HL-60 (cell line): ENCODE measurements around the gene CYP4B1.
"Not testable (repeated sequence)": the region's sequence is repeated elsewhere in the genome, so short reads cannot be mapped to it uniquely, and the experiment has no call there.

Source experiments
- CTCF ChIP-seq: IDR thresholded peaks from one replicate; pipeline ENCODE4 v1.5.1; 2011; ENCODE audit warnings: low read length, control low read depth, inconsistent platforms; ENCODE audit not compliant: insufficient read depth
- POLR2AphosphoS5 ChIP-seq: IDR thresholded peaks from 2 replicates; pipeline ENCODE4 v1.6.1; 2012; ENCODE audit warnings: low read depth
- SPI1 ChIP-seq: IDR thresholded peaks from 2 replicates; pipeline ENCODE4 v1.6.1; 2012; ENCODE audit warnings: low read depth, mild to moderate bottlenecking, borderline replicate concordance

GRCh38 chr1:46788634-46789033, 10.2 kb upstream of the CYP4B1 start:
- not testable (repeated sequence) for TF ChIP-seq CTCF, SPI1, POLR2AphosphoS5
